ENCODE measurements around the gene PLCL2. TPM values are rescaled to one million over a fixed set of nuclear protein-coding genes. Genes with fewer than 3 reads are reported as not detected.

PLCL2 gene
- total and polyA plus RNA-seq, 10 of the 15 experiments (the other 5 are each of a cell fraction or from before 2014, with no cell fraction given) = 7.5 to 37.3 (median 21.7) TPM

GRCh38 chr3:16841904-16842271, 42.9 kb upstream of the PLCL2 start (continued):
- TF ChIP-seq STAT1 (conservative IDR thresholded peaks at IDR 0.05) = no peak
- no peak for TF ChIP-seq IKZF1 (conservative IDR thresholded peaks at IDR 0.05)
- no peak for TF ChIP-seq ELK1 (IDR thresholded peaks at IDR 0.05; ENCODE audit: low read depth, low read length)
- TF ChIP-seq MEF2A (IDR thresholded peaks at IDR 0.05; ENCODE audit: insufficient read depth, low read depth, low read length) = no peak
- TF ChIP-seq PRDM15 (CRISPR knock-in tag; IDR thresholded peaks at IDR 0.05) = no peak
- TF ChIP-seq NFYB (IDR thresholded peaks at IDR 0.05; ENCODE audit: insufficient read depth, low read depth, low read length) = no peak
- TF ChIP-seq CBX5 (IDR thresholded peaks at IDR 0.05; ENCODE audit: low read depth) = no peak
- no peak for TF ChIP-seq SMAD1 (IDR thresholded peaks at IDR 0.05; ENCODE audit: low read depth, partially characterized antibody)
- TF ChIP-seq IRF3 (IDR thresholded peaks at IDR 0.05) = no peak
- TF ChIP-seq NFIC (IDR thresholded peaks at IDR 0.05; ENCODE audit: low read depth, low read length) = no peak
- 0 out of 2 replicates have a peak, but pooled peaks have one; percentile 20 for TF ChIP-seq SIN3A (IDR thresholded peaks at IDR 0.05; ENCODE audit: low read depth, low read length)
- TF ChIP-seq GATAD2B (conservative IDR thresholded peaks at IDR 0.05; ENCODE audit: low read depth) = no peak
- no peak for TF ChIP-seq YBX1 (IDR thresholded peaks at IDR 0.05)
- no peak for TF ChIP-seq FOXK2 (IDR thresholded peaks at IDR 0.05)
- no peak for TF ChIP-seq MXI1 (IDR thresholded peaks at IDR 0.05; ENCODE audit: low read depth, low read length)
- TF ChIP-seq BRCA1 (IDR thresholded peaks at IDR 0.05; ENCODE audit: low read depth, low read length) = no peak
- no peak for TF ChIP-seq POLR2A (IDR thresholded peaks at IDR 0.05; ENCODE audit: low read depth, low read length)
- no peak for TF ChIP-seq EED (IDR thresholded peaks at IDR 0.05; ENCODE audit: low read depth)
- no peak for TF ChIP-seq SREBF2 (IDR thresholded peaks at IDR 0.05; ENCODE audit: low read length)
- TF ChIP-seq EP300 (IDR thresholded peaks at IDR 0.05; ENCODE audit: borderline replicate concordance in 1 of 2, control insufficient read depth in 1 of 2, low read depth in 2 of 2, low read length in 2 of 2) = peak in 1 of 2 experiments; percentile 38; a peak in 1 of 4 replicates
- no peak for TF ChIP-seq CBX3 (IDR thresholded peaks at IDR 0.05; ENCODE audit: borderline replicate concordance, low read depth)
- TF ChIP-seq TAF1 (IDR thresholded peaks at IDR 0.05; ENCODE audit: borderline replicate concordance, low read depth, low read length) = no peak
- TF ChIP-seq POU2F2 (IDR thresholded peaks at IDR 0.05; ENCODE audit: borderline replicate concordance, low read depth, low read length) = no peak
- no peak for TF ChIP-seq ZZZ3 (IDR thresholded peaks at IDR 0.05; ENCODE audit: control insufficient read depth, insufficient read length, low read depth)
- TF ChIP-seq FOXM1 (IDR thresholded peaks at IDR 0.05; ENCODE audit: low read depth, low read length) = no peak

Measured in GM12878 (cell line).